ENCODE measurements around the gene ICAM3. TPM values are rescaled to one million over a fixed set of nuclear protein-coding genes. Genes with fewer than 3 reads are reported as not detected.

The ICAM3 gene
- total and polyA plus RNA-seq, 10 of the 15 experiments (the other 5 are each of a cell fraction or from before 2014, with no cell fraction given), result 5.5 to 152 (median 90.7) TPM

- TF ChIP-seq SKIL (IDR thresholded peaks at IDR 0.05; ENCODE audit: low read depth, poor library complexity, severe bottlenecking) (no peak), TARDBP (IDR thresholded peaks at IDR 0.05; ENCODE audit: borderline replicate concordance) (no peak), USF2 (IDR thresholded peaks at IDR 0.05; ENCODE audit: borderline replicate concordance, low read depth, low read length) (peak; percentile 94), ATF7 (IDR thresholded peaks at IDR 0.05; ENCODE audit: low read depth) (no peak), POLR2AphosphoS5 (IDR thresholded peaks at IDR 0.05; ENCODE audit: low read length) (peak; percentile 88), ZNF24 (IDR thresholded peaks at IDR 0.05) (no peak), HDAC6 (IDR thresholded peaks at IDR 0.05; ENCODE audit: unreplicated experiment) (no peak), E2F8 (IDR thresholded peaks at IDR 0.05; ENCODE audit: low read depth, partially characterized antibody) (peak; percentile 43), TBL1XR1 (IDR thresholded peaks at IDR 0.05; ENCODE audit: low read depth, low read length) (no peak), MEF2B (IDR thresholded peaks at IDR 0.05; ENCODE audit: partially characterized antibody, poor library complexity, severe bottlenecking) (peak; percentile 27), MEF2A (IDR thresholded peaks at IDR 0.05; ENCODE audit: insufficient read depth, low read depth, low read length) (no peak), NR2C1 (IDR thresholded peaks at IDR 0.05) (0 out of 2 replicates have a peak, but pooled peaks have one; percentile 46), FOXK2 (IDR thresholded peaks at IDR 0.05) (no peak), JUNB (IDR thresholded peaks at IDR 0.05) (no peak), JUND (IDR thresholded peaks at IDR 0.05; ENCODE audit: low read depth, low read length) (no peak), CUX1 (IDR thresholded peaks at IDR 0.05; ENCODE audit: insufficient replicate concordance, low read depth, low read length) (no peak), TCF7 (IDR thresholded peaks at IDR 0.05; ENCODE audit: borderline replicate concordance) (no peak), RUNX3 (IDR thresholded peaks at IDR 0.05; ENCODE audit: low read length) (peak; percentile 65), CREB1 (IDR thresholded peaks at IDR 0.05; ENCODE audit: low read depth) (no peak; the same call in 1 of the 2 replicates)
These were observed 23.8 kb downstream of the ICAM3 start, which contains the start of gene FDX2 (continued) for GRCh38 chr19:10315335-10316214.
